HepG2 (cell line): ENCODE measurements around the gene SH2D3A. TPM values are rescaled to one million over a fixed set of nuclear protein-coding genes. Genes with fewer than 3 reads are reported as not detected.

ENCODE experiments used
- CBX2 ChIP-seq, 2 experiments: fragments of 200-600 bp in 1 of 2; sonication (generic); formaldehyde crosslinking in 1 of 2; IDR thresholded peaks; 2 replicates each; pipeline versions ENCODE4 v1.7.0 to v1.8.1; 2018 to 2022; ENCODE audit warnings: low read depth in 2 of 2, low read length in 1 of 2, mild to moderate bottlenecking in 1 of 2, missing genetic modification reagents in 1 of 2
- DPF2 ChIP-seq: sonication (generic); formaldehyde crosslinking; IDR thresholded peaks from 2 replicates; pipeline ENCODE4 v1.4.0; 2020; ENCODE audit warnings: mild to moderate bottlenecking, low read depth, missing genetic modification reagents, borderline replicate concordance
- EEA1 ChIP-seq: sonication (generic); formaldehyde crosslinking; IDR thresholded peaks from 2 replicates; pipeline ENCODE4 v1.5.1; 2020; ENCODE audit warnings: mild to moderate bottlenecking, missing genetic modification reagents, borderline replicate concordance
- GATAD2A ChIP-seq: IDR thresholded peaks from 2 replicates; pipeline ENCODE4 v1.6.1; 2016
- HMG20A ChIP-seq: IDR thresholded peaks from 2 replicates; pipeline ENCODE4 v1.6.1; 2016; ENCODE audit warnings: borderline replicate concordance
- HNRNPL ChIP-seq: fragments of 200-400 bp; formaldehyde crosslinking; IDR thresholded peaks from 2 replicates; pipeline ENCODE4 v1.6.1; 2017; ENCODE audit warnings: mild to moderate bottlenecking, low read depth, low read length
- KAT2B ChIP-seq: fragments of 150-350 bp; IDR thresholded peaks from 2 replicates; pipeline ENCODE4 v1.6.1; 2014; ENCODE audit warnings: low read depth, low read length, borderline replicate concordance
- MAFF ChIP-seq: IDR thresholded peaks from 2 replicates; pipeline ENCODE4 v1.6.1; 2011; ENCODE audit warnings: low read depth, low read length, improper control_type of control experiment
- MATR3 ChIP-seq: sonication (generic); formaldehyde crosslinking; IDR thresholded peaks from 2 replicates; pipeline ENCODE4 v1.4.0; 2020; ENCODE audit warnings: missing genetic modification reagents
- MAX ChIP-seq: IDR thresholded peaks from 2 replicates; pipeline ENCODE4 v1.6.1; 2012; ENCODE audit warnings: inconsistent platforms
- MYC ChIP-seq: sonication (generic); formaldehyde crosslinking; IDR thresholded peaks from 2 replicates; pipeline ENCODE4 v1.9.0; 2021; ENCODE audit warnings: missing genetic modification reagents, borderline replicate concordance
- REPIN1 ChIP-seq: sonication (generic); formaldehyde crosslinking; IDR thresholded peaks from 2 replicates; pipeline ENCODE4 v1.8.0; 2022; ENCODE audit warnings: missing genetic modification reagents, low read depth, mild to moderate bottlenecking, borderline replicate concordance
- SMAD9 ChIP-seq: sonication (generic); formaldehyde crosslinking; IDR thresholded peaks from 2 replicates; pipeline ENCODE4 v1.5.1; 2020; ENCODE audit warnings: mild to moderate bottlenecking, missing genetic modification reagents
- TGIF2 ChIP-seq: IDR thresholded peaks from 2 replicates; pipeline ENCODE4 v1.6.1; 2016; ENCODE audit warnings: control low read depth, missing compliant biosample characterization
- ZBTB38 ChIP-seq: sonication (generic); formaldehyde crosslinking; IDR thresholded peaks from 2 replicates; pipeline ENCODE4 v1.5.1; 2020; ENCODE audit warnings: mild to moderate bottlenecking, missing genetic modification reagents
- ZFP91 ChIP-seq: sonication (generic); formaldehyde crosslinking; IDR thresholded peaks from 2 replicates; pipeline ENCODE4 v1.9.0; 2022; ENCODE audit warnings: missing genetic modification reagents, mild to moderate bottlenecking, borderline replicate concordance
- ZFX ChIP-seq: sonication (generic); formaldehyde crosslinking; IDR thresholded peaks from 2 replicates; pipeline ENCODE4 v1.4.0; 2020; ENCODE audit warnings: mild to moderate bottlenecking, low read depth, missing genetic modification reagents, moderate library complexity
- ZNF276 ChIP-seq: sonication (generic); formaldehyde crosslinking; IDR thresholded peaks from 2 replicates; pipeline ENCODE4 v1.4.0; 2020; ENCODE audit warnings: mild to moderate bottlenecking, low read depth, missing genetic modification reagents
- ZNF367 ChIP-seq: sonication (generic); formaldehyde crosslinking; IDR thresholded peaks from 2 replicates; pipeline ENCODE4 v1.4.0; 2020; ENCODE audit warnings: missing genetic modification reagents, borderline replicate concordance
- ZNF550 ChIP-seq: sonication (generic); formaldehyde crosslinking; IDR thresholded peaks from 2 replicates; pipeline ENCODE4 v1.4.0; 2020; ENCODE audit warnings: mild to moderate bottlenecking, missing genetic modification reagents, borderline replicate concordance
- polyA plus RNA-seq, 8 experiments: library from polyadenylated mRNA; depleted of rRNA in 3 of 8; stranded (reverse) in 7 of 8; unstranded in 1 of 8; fragments of >200 nt; fragmentation: Illumina TruSeq in 4 of 8; extraction: Trizol in 4 of 8; gene quantifications; 2 replicates each; pipeline versions ENCODE4 v1.2.1 to v1.2.3, GENCODE V29; 2011 to 2016; ENCODE audit warnings: low read depth in 4 of 8, missing spikeins in 1 of 8, mixed read lengths in 1 of 8; ENCODE audit not compliant: insufficient read depth in 1 of 8
- total RNA-seq, 5 experiments: library from RNA; depleted of rRNA; stranded (reverse); fragments of >200 nt; fragmentation: Illumina TruSeq; extraction: Trizol; gene quantifications; 2 replicates each; pipeline ENCODE4 v1.2.3, GENCODE V29; 2016; ENCODE audit warnings: low read depth in 1 of 5
- TF ChIP-seq, protein P1 (sequence below): sonication (generic); formaldehyde crosslinking; IDR thresholded peaks from 2 replicates; pipeline ENCODE4 v1.4.0; 2020; ENCODE audit warnings: mild to moderate bottlenecking, missing genetic modification reagents, borderline replicate concordance

SH2D3A gene
- total and polyA plus RNA-seq, 2 of the 13 experiments (the other 11 are each of a cell fraction or from before 2014, with no cell fraction given) = 1.0 to 2.2 TPM

GRCh38 chr19:6725513-6726231 lies 41.6 kb downstream of the SH2D3A start (continued):
- TF ChIP-seq HMG20A (CRISPR knock-in tag) (peak; percentile 53; the same call in 1 of the 2 replicates), ZBTB38 (CRISPR knock-in tag) (peak; percentile 36; the same call in 1 of the 2 replicates), MAX (0 out of 2 replicates have a peak, but pooled peaks have one; percentile 10), TGIF2 (no peak), KAT2B (no peak), HNRNPL (no peak), ZFP91 (0 out of 2 replicates have a peak, but pooled peaks have one; percentile 31), ZNF276 (no peak), SMAD9 (no peak), MATR3 (CRISPR knock-in tag) (no peak), ZNF550 (CRISPR knock-in tag) (no peak), CBX2 (IDR thresholded peaks at IDR 0.05; ENCODE audit: low read depth, low read length) (no peak), CBX2 (CRISPR knock-in tag; IDR thresholded peaks at IDR 0.05; ENCODE audit: low read depth) (no peak), DPF2 (CRISPR knock-in tag) (no peak), MYC (0 out of 2 replicates have a peak, but pooled peaks have one; percentile 23), ZFX (peak; percentile 30; the same call in 1 of the 2 replicates), MAFF (peak; percentile 63), GATAD2A (peak; percentile 72), ZNF367 (CRISPR knock-in tag) (no peak), REPIN1 (0 out of 2 replicates have a peak, but pooled peaks have one; percentile 7), EEA1 (CRISPR knock-in tag) (no peak)
- TF ChIP-seq, protein P1, sequence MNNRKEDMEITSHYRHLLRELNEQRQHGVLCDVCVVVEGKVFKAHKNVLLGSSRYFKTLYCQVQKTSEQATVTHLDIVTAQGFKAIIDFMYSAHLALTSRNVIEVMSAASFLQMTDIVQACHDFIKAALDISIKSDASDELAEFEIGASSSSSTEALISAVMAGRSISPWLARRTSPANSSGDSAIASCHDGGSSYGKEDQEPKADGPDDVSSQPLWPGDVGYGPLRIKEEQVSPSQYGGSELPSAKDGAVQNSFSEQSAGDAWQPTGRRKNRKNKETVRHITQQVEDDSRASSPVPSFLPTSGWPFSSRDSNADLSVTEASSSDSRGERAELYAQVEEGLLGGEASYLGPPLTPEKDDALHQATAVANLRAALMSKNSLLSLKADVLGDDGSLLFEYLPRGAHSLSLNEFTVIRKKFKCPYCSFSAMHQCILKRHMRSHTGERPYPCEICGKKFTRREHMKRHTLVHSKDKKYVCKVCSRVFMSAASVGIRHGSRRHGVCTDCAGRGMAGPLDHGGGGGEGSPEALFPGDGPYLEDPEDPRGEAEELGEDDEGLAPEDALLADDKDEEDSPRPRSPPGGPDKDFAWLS = no peak
